Fibroblast of skin of scalp (primary cell): ENCODE measurements around the gene MAP2K2.

Experiments used
- DNase-seq: peaks from one replicate; pipeline ENCODE4 v3.0.0-alpha.2; 2013

Gene MAP2K2

GRCh38 chr19:4077800-4078684 lies 45.9 kb downstream of the MAP2K2 start:
- peak; percentile 33 for DNase-seq

- DNase-seq, result no peak
Observed at GRCh38 chr19:4077007-4077374, 46.9 kb downstream of the MAP2K2 start.

GRCh38 chr19:4075373-4075772 lies 48.5 kb downstream of the MAP2K2 start:
- no peak for DNase-seq

- DNase-seq, result no peak
Observed at GRCh38 chr19:4071610-4072009, 52.3 kb downstream of the MAP2K2 start.

GRCh38 chr19:4069331-4069959 lies 54.5 kb downstream of the MAP2K2 start:
- no peak for DNase-seq

GRCh38 chr19:4068047-4068966 lies 55.6 kb downstream of the MAP2K2 start:
- DNase-seq, result no peak

GRCh38 chr19:4067396-4068046 lies 56.4 kb downstream of the MAP2K2 start:
- DNase-seq, result peak; percentile 22

DNA sequence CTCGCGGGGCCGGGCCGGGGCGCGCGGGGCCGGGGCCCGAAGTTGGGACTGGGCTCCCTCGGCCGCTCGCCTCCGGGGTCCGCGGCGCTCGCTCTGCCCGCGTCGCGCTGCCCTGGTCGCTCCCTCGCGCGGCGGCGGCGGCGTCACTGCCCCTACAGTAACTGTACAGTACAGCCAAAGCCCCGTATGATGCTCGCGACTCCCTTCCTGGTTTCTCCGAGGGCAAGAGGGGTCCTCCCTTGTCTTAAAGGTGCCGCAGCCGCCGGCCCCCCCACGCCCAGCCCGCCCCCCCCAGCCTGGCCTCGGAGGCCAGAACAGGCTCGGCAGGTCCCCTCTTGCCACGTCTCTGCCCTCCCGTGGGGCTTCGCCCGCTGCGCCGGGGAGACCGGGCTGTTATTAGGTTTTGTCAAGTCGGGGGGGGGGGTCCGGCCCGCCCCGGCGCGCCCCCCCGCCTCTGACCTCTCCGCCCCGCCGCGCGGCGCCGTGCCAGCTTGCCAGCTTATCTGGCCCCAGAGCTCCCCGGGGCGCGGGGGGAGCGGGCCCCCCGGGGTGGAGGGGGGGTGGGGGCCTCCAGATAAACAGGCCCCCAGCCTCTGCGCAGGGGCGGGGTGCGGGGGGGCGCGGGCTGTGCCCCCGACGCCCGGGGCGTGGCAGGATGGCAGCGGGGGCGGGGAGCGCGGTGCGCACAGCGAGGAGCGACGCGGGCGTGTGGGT lies 57.1 kb downstream of the MAP2K2 start, which contains the start of gene ZBTB7A:
Gene ZBTB7A (minus strand): TSS at position 218 of the 714 bp plus-strand sequence. CDS start 11,667 bp downstream, outside the sequence.
- peak; percentile 85 for DNase-seq

DNA sequence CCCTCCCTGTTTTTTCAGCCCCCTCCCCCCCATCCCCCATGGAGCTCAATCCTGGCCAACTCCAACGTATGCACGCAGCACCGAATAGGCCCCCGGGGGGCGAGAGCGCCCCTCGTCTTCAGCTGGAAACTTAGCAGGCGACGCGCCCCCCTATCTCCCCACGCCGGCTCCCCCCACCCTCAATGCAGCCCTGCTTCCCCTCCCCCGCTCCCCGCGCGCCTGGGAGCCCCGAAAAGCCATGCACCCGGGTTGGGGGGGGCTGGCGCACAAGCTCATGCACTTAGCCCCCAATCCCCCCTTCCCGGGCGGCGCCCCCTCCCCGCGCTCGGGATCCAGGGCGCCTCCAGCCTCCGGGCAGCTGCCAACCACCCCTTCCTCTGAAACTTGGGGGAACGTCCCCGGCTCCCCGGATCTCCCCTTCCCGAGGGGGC lies 57.7 kb downstream of the MAP2K2 start:
- no peak for DNase-seq

GRCh38 chr19:4065430-4066175 lies 58.3 kb downstream of the MAP2K2 start:
- peak; percentile 98 for DNase-seq

DNA sequence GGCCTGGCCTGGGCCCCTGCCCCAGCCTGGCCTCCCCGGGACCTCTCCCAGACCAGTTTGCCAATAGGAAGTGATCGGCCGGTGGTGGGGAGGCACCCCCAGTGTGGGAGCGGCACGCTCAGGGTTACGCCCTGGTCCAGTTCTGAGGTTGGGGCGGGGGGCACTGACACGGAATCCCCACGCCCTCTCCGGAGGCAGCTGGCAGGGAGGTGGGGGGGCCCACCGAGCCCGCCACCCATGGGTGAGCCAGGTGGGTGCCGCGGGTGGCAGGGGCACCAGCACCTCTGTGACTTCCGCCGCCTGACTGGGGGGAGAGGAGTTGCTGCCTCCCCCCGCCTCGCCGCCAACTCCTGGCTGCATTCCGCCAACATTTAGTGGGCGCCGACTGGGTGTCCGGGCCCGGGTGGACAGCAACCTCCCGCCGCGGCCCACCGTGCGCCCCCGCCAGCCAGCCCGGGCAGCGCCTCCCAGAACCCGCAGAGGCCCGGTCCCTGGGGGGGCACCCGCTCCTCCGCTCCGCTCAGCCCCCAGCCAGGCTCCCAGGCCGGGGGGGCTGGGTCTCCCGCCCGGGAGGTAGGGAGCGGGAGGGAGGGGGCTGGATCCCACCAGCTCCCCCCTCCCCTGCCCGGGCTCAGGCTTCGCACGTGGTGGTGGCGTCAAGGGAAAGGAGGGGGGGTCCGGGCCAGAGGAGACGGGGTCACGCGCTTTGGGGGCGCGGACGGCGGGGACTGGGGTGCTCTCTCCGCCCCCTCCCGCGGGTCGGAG lies 59.2 kb downstream of the MAP2K2 start:
- DNase-seq, result peak; percentile 36

- DNase-seq, result no peak
Observed at GRCh38 chr19:4064149-4064495, 59.8 kb downstream of the MAP2K2 start.

DNA sequence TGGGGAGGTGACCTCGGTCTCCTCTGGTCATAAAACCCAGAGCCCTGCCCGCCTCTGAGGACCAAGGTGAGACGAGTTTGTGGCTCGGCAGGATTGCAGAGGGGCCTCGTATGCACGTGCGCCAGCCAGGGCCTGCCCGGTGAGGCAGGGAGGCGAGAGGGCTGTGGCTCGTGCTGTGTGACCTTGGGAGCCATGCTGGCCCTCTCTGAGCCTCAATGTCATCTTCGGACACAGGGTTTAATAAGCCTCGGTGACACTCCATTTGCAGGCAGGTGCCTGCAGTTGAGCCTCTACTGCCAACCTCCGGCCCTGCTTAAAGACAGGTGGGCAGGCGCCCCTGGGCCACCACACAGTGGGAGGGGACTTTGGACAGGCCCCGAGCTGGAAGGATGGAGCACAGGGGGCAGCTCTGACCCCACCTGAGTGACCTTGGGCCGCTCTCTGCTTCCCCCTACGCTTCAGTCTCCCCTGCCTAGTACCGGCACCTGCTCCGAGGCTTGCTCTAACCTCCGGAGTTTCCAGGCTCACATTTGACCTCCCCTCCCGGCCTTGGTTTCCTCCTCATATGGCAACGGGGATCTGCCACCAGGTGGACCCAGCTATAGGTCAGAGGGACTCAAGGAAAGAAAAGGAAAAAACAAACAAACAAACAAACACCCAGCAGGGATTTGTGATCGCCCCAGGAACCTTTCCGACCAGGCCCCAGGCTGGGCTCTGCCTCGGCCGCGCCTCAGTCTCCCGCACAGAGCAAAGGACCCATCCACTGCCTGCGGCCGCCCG lies 60.4 kb downstream of the MAP2K2 start:
- DNase-seq, result no peak

DNA sequence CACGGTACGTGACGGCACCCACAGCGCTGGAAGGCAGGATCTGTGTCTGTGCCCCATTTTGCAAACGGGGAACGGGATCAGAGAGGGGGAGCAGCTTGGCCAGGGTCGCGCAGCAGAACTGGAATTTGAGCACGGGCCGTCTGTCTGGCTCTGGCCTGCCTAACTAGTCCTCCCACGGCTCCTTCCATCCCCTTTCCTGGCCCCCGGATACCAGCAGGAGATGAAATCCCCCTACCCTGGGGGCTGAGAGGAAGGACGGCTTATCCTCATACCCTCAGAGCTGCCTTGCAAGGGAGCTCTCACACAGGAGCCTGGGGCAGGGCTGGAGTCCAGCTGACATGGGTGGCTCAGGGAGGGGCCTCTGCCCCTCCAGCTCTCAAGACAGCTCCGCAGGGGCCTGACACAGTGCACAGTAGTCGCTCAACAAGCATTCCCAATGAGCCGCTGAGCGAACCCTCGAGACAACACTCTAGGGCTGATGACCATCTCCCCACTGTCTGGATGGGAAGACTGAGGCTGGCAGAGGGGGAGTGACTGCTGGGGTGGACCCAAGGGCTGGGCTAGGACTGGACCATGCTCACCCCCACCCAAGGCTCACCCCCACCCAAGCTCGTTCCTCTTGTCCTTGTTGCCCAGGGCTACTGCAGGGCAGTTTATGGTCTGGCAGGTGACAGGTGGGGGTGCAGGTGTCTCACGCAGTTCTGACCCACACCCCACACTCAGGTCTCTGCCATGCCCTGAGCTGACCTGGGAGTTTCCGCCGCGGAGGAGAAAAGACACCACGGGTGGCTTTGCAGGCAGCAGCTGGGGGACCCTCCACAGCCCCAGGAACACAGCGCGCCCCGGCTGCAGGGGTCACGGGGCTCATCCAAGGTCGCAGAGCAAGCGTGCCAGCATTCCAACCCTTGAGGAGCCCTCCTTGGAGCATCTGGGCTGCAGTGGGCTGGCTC lies 61.2 kb downstream of the MAP2K2 start:
- no peak for DNase-seq

- no peak for DNase-seq
Observed at GRCh38 chr19:4061683-4062418, 62.1 kb downstream of the MAP2K2 start.

DNA sequence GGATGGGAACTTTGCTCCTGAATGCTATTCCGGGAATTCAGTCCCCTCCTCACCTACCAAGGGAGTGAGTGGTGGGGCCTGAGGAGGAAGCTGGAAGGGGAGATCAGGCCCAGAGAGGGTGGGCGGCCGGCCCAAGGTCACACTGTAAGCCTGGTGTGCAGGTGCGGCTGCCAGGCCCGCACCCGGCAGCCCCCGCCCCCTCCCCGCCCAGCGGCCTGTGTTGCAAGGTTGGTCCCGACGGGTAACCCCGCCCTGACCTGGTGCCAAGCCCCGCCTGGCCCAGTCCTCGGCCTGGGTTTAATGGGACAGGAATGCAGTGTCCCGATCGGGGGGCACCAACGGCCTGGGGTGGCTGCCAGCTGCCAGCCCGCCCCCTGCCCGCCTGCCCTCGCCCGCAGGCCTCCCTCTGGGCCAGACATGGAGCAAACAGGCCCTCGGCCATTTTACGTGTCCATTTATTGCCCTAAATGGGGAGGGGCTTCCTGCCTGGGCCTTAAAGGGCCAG lies 62.7 kb downstream of the MAP2K2 start:
- DNase-seq, result no peak

GRCh38 chr19:4060621-4061177 lies 63.2 kb downstream of the MAP2K2 start:
- DNase-seq, result no peak
